Progenitor cell of endocrine pancreas (in vitro differentiated cells): ENCODE results near the gene VPS35L. TPM values are rescaled to one million over a fixed set of nuclear protein-coding genes. Genes with fewer than 3 reads are reported as not detected.
"Not testable (repeated sequence)": the region's sequence is repeated elsewhere in the genome, so short reads cannot be mapped to it uniquely, and the experiment has no call there.

Experiments
- DNase-seq: peaks from one replicate; pipeline ENCODE4 v3.0.0; 2021; ENCODE audit warnings: low spot score; ENCODE audit not compliant: unreplicated experiment
- H3K27ac Mint-ChIP-seq: 2 replicates; pipeline ENCODE4 v1.8.0; 2021; ENCODE audit warnings: mild to moderate bottlenecking, moderate library complexity, mixed read lengths
- H3K27me3 Mint-ChIP-seq: 2 replicates; pipeline ENCODE4 v1.8.0; 2021; ENCODE audit warnings: mixed read lengths
- H3K36me3 Mint-ChIP-seq: 2 replicates; pipeline ENCODE4 v1.8.0; 2022; ENCODE audit warnings: mixed read lengths; ENCODE audit not compliant: insufficient read depth
- H3K4me1 Mint-ChIP-seq: 2 replicates; pipeline ENCODE4 v1.8.0; 2021; ENCODE audit warnings: low read depth, mixed read lengths
- H3K4me3 Mint-ChIP-seq: 2 replicates; pipeline ENCODE4 v1.8.0; 2021; ENCODE audit warnings: low read depth, mild to moderate bottlenecking, moderate library complexity, mixed read lengths
- H3K9me3 Mint-ChIP-seq: 2 replicates; pipeline ENCODE4 v1.8.0; 2021; ENCODE audit warnings: low read depth, mixed read lengths
- total RNA-seq: library from RNA; stranded (reverse); gene quantifications from 2 replicates; pipeline ENCODE4 v1.2.1, GENCODE V29; 2021
- TF ChIP-seq, protein P1 (sequence below): fragments of 200-600 bp; sonication (generic); IDR thresholded peaks from one replicate; pipeline ENCODE4 v1.5.0; 2021; ENCODE audit warnings: antibody characterized with exemption, mild to moderate bottlenecking; ENCODE audit not compliant: unreplicated experiment

Gene VPS35L
- total RNA-seq, 1 donor from 2014 or later, result 88.4 TPM

DNA sequence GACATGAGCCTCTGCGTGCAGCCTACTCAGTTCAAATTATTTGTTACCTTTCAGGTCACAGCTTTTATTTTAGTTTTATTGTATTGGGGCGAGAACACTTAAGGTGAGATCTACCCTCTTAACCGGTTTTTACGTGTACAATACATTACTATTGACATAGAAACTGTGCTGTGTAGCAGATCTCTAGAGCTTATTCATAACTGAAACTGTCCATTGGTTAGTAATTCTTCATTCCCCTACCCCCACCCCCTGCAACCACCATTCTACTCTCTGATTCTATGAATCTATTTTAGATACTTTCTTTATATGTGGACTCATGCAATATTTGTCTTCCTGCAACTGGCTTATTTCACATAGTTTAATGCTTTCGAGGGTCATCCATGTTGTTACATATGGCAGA is 119.0 kb downstream of the VPS35L start:
- H3K27ac Mint-ChIP-seq, result no peak overlapping the region
- H3K27me3 Mint-ChIP-seq, result no peaks in the 10 kb centered on the region
- no peak for DNase-seq
- no peaks in the 10 kb centered on the region for H3K9me3 Mint-ChIP-seq
- TF ChIP-seq, protein P1, sequence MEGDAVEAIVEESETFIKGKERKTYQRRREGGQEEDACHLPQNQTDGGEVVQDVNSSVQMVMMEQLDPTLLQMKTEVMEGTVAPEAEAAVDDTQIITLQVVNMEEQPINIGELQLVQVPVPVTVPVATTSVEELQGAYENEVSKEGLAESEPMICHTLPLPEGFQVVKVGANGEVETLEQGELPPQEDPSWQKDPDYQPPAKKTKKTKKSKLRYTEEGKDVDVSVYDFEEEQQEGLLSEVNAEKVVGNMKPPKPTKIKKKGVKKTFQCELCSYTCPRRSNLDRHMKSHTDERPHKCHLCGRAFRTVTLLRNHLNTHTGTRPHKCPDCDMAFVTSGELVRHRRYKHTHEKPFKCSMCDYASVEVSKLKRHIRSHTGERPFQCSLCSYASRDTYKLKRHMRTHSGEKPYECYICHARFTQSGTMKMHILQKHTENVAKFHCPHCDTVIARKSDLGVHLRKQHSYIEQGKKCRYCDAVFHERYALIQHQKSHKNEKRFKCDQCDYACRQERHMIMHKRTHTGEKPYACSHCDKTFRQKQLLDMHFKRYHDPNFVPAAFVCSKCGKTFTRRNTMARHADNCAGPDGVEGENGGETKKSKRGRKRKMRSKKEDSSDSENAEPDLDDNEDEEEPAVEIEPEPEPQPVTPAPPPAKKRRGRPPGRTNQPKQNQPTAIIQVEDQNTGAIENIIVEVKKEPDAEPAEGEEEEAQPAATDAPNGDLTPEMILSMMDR, result no peak
- no peak overlapping the region for H3K4me3 Mint-ChIP-seq
- peaks cover 12% of the 10 kb centered on the region for H3K36me3 Mint-ChIP-seq
- no peaks in the 10 kb centered on the region for H3K4me1 Mint-ChIP-seq

DNA sequence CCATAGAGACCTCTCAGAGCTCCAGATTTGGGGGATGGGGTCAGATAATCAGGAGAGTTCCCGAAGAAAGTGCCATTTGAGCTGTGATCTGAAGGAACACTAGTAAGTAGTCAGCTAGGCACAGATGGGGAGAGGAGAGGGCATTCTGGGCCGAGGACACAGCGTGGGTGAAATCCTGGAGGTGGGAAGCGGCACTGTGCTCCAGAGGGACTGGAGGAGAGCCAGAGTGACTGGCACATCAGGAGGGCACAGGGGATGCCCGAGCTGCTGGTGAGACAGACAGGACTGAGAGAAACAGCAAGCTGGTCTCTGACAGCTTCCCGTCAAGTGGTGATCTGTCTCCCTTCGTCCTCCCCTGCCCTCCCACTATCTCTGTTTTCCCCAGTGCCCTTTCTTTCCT is 121.9 kb downstream of the VPS35L start:
- TF ChIP-seq, protein P1, result no peak
- H3K4me3 Mint-ChIP-seq, result no peak overlapping the region
- no peak for DNase-seq
- no peaks in the 10 kb centered on the region for H3K27me3 Mint-ChIP-seq
- no peaks in the 10 kb centered on the region for H3K4me1 Mint-ChIP-seq
- no peaks in the 10 kb centered on the region for H3K9me3 Mint-ChIP-seq
- peaks cover 13% of the 10 kb centered on the region for H3K36me3 Mint-ChIP-seq
- no peak overlapping the region for H3K27ac Mint-ChIP-seq

DNA sequence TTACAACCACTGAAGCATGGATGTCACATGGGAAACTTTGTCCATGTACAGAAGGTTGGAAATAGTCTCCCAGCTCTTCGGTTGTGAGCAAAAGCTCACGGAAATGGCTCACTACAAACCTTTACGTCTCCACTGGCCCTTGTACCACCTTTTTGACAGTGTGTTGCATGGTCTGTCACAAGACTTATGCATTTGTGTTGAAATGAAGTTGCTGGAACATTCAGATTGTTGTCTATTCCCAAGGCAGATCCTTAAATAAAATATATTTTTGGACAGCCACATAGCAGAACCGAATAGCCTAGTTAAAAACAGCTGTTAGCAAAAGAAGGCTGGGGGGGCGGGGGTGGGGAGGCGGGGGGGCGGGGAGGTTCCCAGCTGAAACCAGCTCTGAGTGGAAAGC is 123.3 kb downstream of the VPS35L start:
- H3K4me3 Mint-ChIP-seq, result no peak overlapping the region
- TF ChIP-seq, protein P1, result no peak

DNA sequence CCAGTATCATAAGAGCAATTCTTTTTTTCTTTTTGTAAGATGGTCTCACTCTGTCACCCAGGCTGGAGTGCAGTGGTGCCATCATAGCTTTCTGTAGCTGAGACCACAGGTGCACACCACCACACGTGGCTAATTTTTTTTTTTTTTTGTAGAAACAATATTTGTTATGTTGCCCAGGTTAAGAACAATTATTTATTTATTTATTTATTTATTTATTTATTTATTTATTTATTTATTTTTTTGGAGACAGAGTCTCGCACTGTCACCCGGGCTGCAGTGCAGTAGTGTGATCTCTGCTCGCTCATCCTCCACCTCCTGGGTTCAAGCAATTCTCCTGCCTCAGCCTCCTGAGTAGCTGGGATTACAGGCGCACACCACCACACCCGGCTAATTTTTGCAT is 123.8 kb downstream of the VPS35L start:
- DNase-seq, H3K27me3 Mint-ChIP-seq, H3K4me1 Mint-ChIP-seq, H3K9me3 Mint-ChIP-seq, H3K27ac Mint-ChIP-seq, H3K4me3 Mint-ChIP-seq: not testable (repeated sequence)
- peaks cover 20% of the 10 kb centered on the region for H3K36me3 Mint-ChIP-seq

More for the DNA sequence above, 123.3 kb downstream of the VPS35L start:
- Mint-ChIP-seq H3K36me3 (peaks cover 19% of the 10 kb centered on the region), H3K4me1 (no peaks in the 10 kb centered on the region), H3K27ac (peak overlapping the region; percentile 5), H3K27me3 (no peaks in the 10 kb centered on the region), H3K9me3 (peaks cover 2% of the 10 kb centered on the region)
- DNase-seq, result no peak

DNA sequence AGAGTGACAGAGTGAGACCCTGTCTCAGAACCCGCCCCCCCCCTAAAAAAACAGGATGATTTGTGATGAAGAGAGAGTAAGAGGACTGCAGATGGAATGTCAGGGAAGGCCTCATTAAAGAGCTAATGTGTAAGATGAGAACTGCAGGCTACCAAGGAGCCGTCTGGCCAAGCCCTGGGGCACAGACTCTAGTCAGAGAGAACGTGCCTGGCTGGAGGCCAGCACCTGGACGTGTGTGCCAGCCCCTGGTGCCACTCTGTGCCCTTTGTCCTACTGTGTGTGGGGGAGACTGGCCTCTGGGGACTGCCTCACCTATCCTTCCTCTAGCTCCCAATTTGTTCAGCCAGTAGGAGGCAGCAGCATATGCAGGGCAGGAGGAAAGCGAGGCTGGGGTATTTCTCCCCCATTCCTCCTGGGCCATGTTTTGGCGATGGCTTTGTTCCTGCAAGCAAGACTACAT is 125.4 kb downstream of the VPS35L start:
- H3K27ac Mint-ChIP-seq, result no peak overlapping the region
- H3K36me3 Mint-ChIP-seq, result peaks cover 27% of the 10 kb centered on the region
- no peaks in the 10 kb centered on the region for H3K4me1 Mint-ChIP-seq
- no peak for DNase-seq
- peaks cover 5% of the 10 kb centered on the region for H3K9me3 Mint-ChIP-seq
- H3K4me3 Mint-ChIP-seq, result no peak overlapping the region
- no peaks in the 10 kb centered on the region for H3K27me3 Mint-ChIP-seq
- TF ChIP-seq, protein P1, result no peak

DNA sequence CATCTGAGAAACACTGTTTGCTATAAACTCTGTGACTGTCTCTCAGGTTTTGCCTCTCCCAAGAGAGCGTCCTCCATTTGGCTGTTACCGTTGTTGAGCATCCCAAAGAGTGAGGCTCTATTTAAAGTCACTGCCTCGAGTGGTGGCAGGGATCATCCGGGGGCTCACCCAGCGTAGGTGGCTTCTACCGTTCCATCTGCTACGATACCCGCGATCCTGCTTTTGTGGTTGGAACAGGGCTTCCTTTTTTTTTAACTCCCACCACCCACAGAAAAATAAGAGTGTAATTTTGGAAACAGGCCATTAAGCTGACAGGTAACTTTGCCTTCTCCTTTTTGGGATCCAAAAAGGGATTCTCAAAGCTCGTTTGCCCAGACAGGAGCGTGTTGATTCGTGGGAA is 126.1 kb downstream of the VPS35L start:
- H3K27ac Mint-ChIP-seq, result no peak overlapping the region
- H3K27me3 Mint-ChIP-seq, result no peaks in the 10 kb centered on the region
- DNase-seq, result no peak
- peaks cover 31% of the 10 kb centered on the region for H3K36me3 Mint-ChIP-seq
- H3K4me1 Mint-ChIP-seq, result no peaks in the 10 kb centered on the region
- no peak overlapping the region for H3K4me3 Mint-ChIP-seq
- peaks cover 5% of the 10 kb centered on the region for H3K9me3 Mint-ChIP-seq
- TF ChIP-seq, protein P1, result no peak
